ENCODE data around the gene UGT3A1.
"Not testable (repeated sequence)": the region's sequence is repeated elsewhere in the genome, so short reads cannot be mapped to it uniquely, and the experiment has no call there.

- not testable (repeated sequence) for TF ChIP-seq CTCF (IDR thresholded peaks at IDR 0.05; ENCODE audit: insufficient read depth, low read length); POLR2AphosphoS5 (IDR thresholded peaks at IDR 0.05; ENCODE audit: low read depth)
Measured at GRCh38 chr5:36019584-36019983, 28.4 kb upstream of the UGT3A1 start.

All from HL-60 (cell line).